ENCODE results near the gene IL12A.

IL12A gene

DNA sequence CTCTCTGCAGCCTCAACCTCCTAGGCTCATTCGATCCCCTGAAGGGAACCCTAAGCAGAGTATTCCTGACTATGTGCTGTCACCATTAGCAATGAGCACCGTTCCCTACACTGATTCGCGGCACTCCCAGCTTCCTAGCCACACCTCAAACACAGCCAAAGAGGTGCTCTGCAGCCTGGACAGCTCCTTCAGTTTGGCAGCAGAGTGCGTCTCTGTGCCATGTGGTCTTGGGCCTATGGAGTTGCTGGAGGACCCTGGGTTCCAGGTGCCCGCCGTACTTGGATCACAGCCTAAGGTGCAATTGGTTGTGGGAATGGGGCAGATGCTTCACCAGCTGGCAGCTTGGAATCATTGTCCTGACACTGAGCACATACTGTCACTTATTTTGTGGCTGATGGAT is 17.3 kb upstream of the IL12A start:
- DNase-seq (no peak), ATAC-seq (replicated peaks) (no peak)
- H3K9me3 Mint-ChIP-seq, result no peaks in the 10 kb centered on the region
- no peak overlapping the region for H3K4me3 Mint-ChIP-seq
- H3K36me3 Mint-ChIP-seq (ENCODE audit: insufficient read depth), result peaks cover 4% of the 10 kb centered on the region
- no peak overlapping the region for H3K27ac Mint-ChIP-seq
- H3K4me1 Mint-ChIP-seq (ENCODE audit: low read depth in 2 of 2), result no peaks in the 10 kb centered on the region
- H3K27me3 Mint-ChIP-seq, result peaks cover 41 to 42% of the 10 kb centered on the region in 2 donors

GRCh38 chr3:159977295-159977694 is 11.3 kb upstream of the IL12A start:
- no peaks in the 10 kb centered on the region for H3K36me3 Mint-ChIP-seq (ENCODE audit: insufficient read depth)
- H3K4me3 Mint-ChIP-seq, result no peak overlapping the region
- peaks cover 50 to 63% of the 10 kb centered on the region in 2 donors for H3K27me3 Mint-ChIP-seq
- H3K4me1 Mint-ChIP-seq (ENCODE audit: low read depth in 2 of 2), result no peaks in the 10 kb centered on the region
- no peak overlapping the region for H3K27ac Mint-ChIP-seq
- no peaks in the 10 kb centered on the region for H3K9me3 Mint-ChIP-seq
- DNase-seq (no peak), ATAC-seq (replicated peaks) (no peak)

- no peak overlapping the region for H3K27ac Mint-ChIP-seq
- peaks cover 40 to 56% of the 10 kb centered on the region in 2 donors for H3K27me3 Mint-ChIP-seq
- ATAC-seq (replicated peaks), result no peak
These were observed 10.3 kb upstream of the IL12A start for GRCh38 chr3:159978353-159978752.

GRCh38 chr3:159978918-159979703 is 9.5 kb upstream of the IL12A start:
- Mint-ChIP-seq H3K27me3 (peaks cover 40 to 53% of the 10 kb centered on the region in 2 donors), H3K36me3 (ENCODE audit: insufficient read depth) (no peaks in the 10 kb centered on the region), H3K9me3 (no peaks in the 10 kb centered on the region), H3K4me1 (ENCODE audit: low read depth in 2 of 2) (no peaks in the 10 kb centered on the region), H3K4me3 (no peak overlapping the region), H3K27ac (no peak overlapping the region)
- ATAC-seq (replicated peaks) (no peak), DNase-seq (no peak)

More at GRCh38 chr3:159978353-159978752, 10.3 kb upstream of the IL12A start:
- no peak overlapping the region for H3K4me3 Mint-ChIP-seq
- H3K9me3 Mint-ChIP-seq, result no peaks in the 10 kb centered on the region
- H3K4me1 Mint-ChIP-seq (ENCODE audit: low read depth in 2 of 2), result no peaks in the 10 kb centered on the region
- DNase-seq, result no peak
- no peaks in the 10 kb centered on the region for H3K36me3 Mint-ChIP-seq (ENCODE audit: insufficient read depth)

DNA sequence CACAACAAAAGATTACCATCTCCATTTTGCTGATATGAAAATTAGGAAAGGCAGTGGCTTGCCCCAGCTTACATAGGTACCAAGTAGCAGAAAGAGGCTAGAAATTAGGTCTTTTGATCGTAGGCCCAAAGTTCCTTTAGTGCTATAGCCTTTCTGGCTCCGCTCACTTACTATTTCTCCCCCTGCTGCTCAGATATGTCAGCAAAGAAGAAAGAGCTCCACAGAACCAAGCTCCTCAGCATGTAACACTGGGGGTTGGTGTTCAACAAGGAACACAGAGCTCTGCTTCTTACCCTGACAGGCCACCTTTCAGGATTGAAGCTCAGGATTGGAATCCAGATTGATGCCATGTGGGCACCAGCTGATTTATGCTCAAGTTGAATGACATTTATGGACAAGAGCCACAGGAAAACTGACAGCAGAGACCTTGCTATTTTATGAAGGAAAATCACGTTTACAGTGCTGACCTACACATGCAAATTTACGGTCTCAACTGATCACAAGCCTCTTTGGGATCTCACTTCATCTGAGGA is 6.1 kb upstream of the IL12A start:
- peaks cover 28 to 34% of the 10 kb centered on the region in 2 donors for H3K27me3 Mint-ChIP-seq
- ATAC-seq (replicated peaks) (no peak), DNase-seq (no peak)
- H3K4me3 Mint-ChIP-seq, result no peak overlapping the region
- H3K9me3 Mint-ChIP-seq, result no peaks in the 10 kb centered on the region
- no peaks in the 10 kb centered on the region for H3K36me3 Mint-ChIP-seq (ENCODE audit: insufficient read depth)
- H3K4me1 Mint-ChIP-seq (ENCODE audit: low read depth in 2 of 2), result peaks cover 2 to 3% of the 10 kb centered on the region in 2 donors
- no peak overlapping the region for H3K27ac Mint-ChIP-seq

DNA sequence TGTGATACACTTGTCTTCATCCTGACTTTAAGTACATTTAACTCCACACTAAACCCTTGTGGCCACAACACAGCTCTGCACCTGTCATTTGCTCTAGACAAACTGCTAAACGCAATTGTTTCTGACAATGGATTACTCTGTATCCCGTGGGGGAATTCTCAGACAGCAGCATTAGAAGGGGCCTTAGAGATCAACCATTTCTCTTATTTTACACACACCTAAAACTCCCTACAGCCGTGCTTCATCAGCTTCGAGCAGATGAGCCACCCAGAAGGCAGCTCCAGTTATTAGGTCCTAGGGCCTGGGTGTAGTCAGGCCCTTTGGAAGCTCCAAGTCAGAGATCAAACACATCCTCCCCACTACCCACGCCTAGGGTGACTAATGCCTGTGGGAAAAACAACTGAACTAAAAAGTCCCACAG is 1.3 kb upstream of the IL12A start:
- H3K4me3 Mint-ChIP-seq, result peak overlapping the region; percentile 92 to 93
- H3K27ac Mint-ChIP-seq, result peak overlapping the region; percentile 86 to 98
- peaks cover 22 to 29% of the 10 kb centered on the region in 2 donors for H3K4me1 Mint-ChIP-seq (ENCODE audit: low read depth in 2 of 2)
- ATAC-seq (replicated peaks) (no peak), DNase-seq (no peak)
- H3K27me3 Mint-ChIP-seq, result peaks cover 0 to 5% of the 10 kb centered on the region in 2 donors
- peaks cover 2% of the 10 kb centered on the region for H3K36me3 Mint-ChIP-seq (ENCODE audit: insufficient read depth)
- H3K9me3 Mint-ChIP-seq, result no peaks in the 10 kb centered on the region

DNA sequence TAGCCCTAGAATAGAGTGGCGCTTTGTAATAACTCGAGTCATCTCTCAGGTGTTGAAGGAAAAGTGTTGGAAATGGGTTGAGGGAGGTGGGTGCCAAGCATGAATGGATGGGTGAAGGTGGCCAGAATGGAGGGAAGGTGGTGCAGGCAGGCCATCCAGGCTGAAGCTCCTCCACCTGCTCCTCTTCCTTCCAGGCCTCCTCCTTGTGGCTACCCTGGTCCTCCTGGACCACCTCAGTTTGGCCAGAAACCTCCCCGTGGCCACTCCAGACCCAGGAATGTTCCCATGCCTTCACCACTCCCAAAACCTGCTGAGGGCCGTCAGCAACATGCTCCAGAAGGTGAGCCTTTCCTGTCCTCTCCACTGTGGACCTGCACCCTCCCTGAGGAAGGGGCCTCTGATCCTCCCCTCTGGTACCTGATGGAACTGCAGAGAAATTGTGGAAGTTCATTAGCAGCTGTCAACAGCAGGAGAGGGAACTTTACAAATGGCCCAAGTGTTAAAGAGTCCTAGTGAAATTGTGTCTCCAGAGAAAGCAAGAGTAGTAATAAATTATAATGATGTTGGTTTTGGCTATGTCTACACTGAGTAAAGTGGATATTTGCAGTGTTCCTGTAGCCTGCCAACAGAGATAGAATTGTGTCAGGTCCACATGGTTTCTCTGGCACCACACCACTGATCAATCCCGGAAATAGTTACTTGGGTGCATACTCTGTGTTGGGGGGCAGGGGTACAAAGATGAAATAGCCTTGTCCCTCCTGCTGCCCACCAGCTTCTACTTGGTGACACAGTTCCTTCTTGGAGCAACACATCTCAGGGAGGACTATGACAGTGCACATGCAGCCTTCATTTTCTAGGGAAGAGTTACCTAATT is 1.6 kb downstream of the IL12A start:
- no peaks in the 10 kb centered on the region for H3K27me3 Mint-ChIP-seq
- peaks cover 7% of the 10 kb centered on the region for H3K36me3 Mint-ChIP-seq (ENCODE audit: insufficient read depth)
- ATAC-seq (replicated peaks) (no peak), DNase-seq (no peak)
- peaks cover 22 to 29% of the 10 kb centered on the region in 2 donors for H3K4me1 Mint-ChIP-seq (ENCODE audit: low read depth in 2 of 2)
- peak overlapping the region; percentile 75 to 98 for H3K27ac Mint-ChIP-seq
- no peaks in the 10 kb centered on the region for H3K9me3 Mint-ChIP-seq
- H3K4me3 Mint-ChIP-seq, result peak overlapping the region; percentile 92 to 93

DNA sequence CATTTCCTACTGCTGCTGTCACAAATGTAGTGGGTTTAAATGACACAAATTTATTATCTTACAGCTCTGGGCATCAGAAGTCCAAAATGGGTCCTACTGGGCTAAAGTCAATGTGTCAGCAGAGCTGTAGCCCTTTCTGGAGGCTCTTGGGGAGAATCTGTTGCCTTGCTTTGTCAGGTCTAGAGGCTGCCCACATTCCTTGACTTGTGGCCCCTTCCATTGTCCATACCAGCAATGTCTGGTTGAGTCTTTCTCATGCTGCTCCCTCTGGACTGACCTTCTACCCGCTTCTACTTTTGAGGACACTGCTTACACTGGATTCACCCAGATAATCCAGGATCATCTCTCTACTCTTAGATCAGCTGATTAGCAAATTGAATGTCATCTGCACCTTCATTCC is 3.0 kb downstream of the IL12A start:
- peaks cover 22 to 29% of the 10 kb centered on the region in 2 donors for H3K4me1 Mint-ChIP-seq (ENCODE audit: low read depth in 2 of 2)
- H3K36me3 Mint-ChIP-seq (ENCODE audit: insufficient read depth), result peaks cover 7% of the 10 kb centered on the region
- no peak overlapping the region for H3K27ac Mint-ChIP-seq
- no peaks in the 10 kb centered on the region for H3K27me3 Mint-ChIP-seq
- no peak for ATAC-seq (replicated peaks)
- no peak for DNase-seq
- H3K4me3 Mint-ChIP-seq, result no peak overlapping the region
- H3K9me3 Mint-ChIP-seq, result no peaks in the 10 kb centered on the region

DNA sequence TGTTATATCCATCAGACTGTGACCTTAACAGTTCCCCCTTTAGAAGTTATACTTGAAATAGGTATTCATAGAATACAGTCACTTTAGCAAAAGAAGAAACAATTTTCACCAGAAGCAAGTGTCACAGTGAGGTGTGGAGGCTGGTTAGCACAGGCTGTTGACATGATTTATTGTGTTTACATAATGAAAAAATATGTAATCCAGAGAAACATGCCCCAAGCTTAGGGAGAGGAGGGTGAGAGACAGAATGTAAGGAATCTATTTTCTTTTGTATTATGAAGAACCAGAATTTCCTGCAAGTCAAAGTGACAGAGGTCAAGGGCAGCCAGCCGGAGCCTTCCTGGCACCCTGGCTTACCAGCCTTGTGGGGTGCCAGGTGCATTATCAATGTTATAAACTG is 4.0 kb downstream of the IL12A start:
- H3K4me1 Mint-ChIP-seq (ENCODE audit: low read depth in 2 of 2), result peaks cover 19 to 25% of the 10 kb centered on the region in 2 donors
- no peak for DNase-seq
- H3K36me3 Mint-ChIP-seq (ENCODE audit: insufficient read depth), result peaks cover 9% of the 10 kb centered on the region
- ATAC-seq (replicated peaks), result no peak
- H3K27ac Mint-ChIP-seq, result no peak overlapping the region
- H3K4me3 Mint-ChIP-seq, result no peak overlapping the region
- no peaks in the 10 kb centered on the region for H3K27me3 Mint-ChIP-seq
- no peaks in the 10 kb centered on the region for H3K9me3 Mint-ChIP-seq

- DNase-seq, result no peak
- no peaks in the 10 kb centered on the region for H3K9me3 Mint-ChIP-seq
- H3K36me3 Mint-ChIP-seq (ENCODE audit: insufficient read depth), result peaks cover 8% of the 10 kb centered on the region
- H3K27me3 Mint-ChIP-seq, result no peaks in the 10 kb centered on the region
- H3K4me1 Mint-ChIP-seq (ENCODE audit: low read depth in 2 of 2), result peaks cover 7 to 9% of the 10 kb centered on the region in 2 donors
- no peak for ATAC-seq (replicated peaks)
- no peak overlapping the region for H3K27ac Mint-ChIP-seq
- H3K4me3 Mint-ChIP-seq, result no peak overlapping the region
These were observed 5.5 kb downstream of the IL12A start for GRCh38 chr3:159994182-159994581.

DNA sequence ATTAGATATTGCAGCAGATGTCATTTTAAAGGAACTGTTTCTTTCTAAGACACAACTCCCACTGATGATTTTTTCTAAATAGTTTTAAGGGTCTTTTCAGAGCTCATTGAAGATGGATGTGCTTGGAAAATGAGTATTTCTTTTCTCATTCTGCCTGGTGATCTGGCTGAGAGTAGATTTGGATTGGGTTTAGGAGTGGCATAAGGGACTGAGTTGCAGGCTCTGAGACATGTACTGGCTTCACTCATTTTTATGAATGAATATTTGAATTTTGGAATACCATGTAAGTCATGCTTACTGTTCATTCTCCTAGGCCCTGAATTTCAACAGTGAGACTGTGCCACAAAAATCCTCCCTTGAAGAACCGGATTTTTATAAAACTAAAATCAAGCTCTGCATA is 6.5 kb downstream of the IL12A start:
- no peak overlapping the region for H3K27ac Mint-ChIP-seq
- no peaks in the 10 kb centered on the region for H3K27me3 Mint-ChIP-seq
- peaks cover 8% of the 10 kb centered on the region for H3K36me3 Mint-ChIP-seq (ENCODE audit: insufficient read depth)
- no peak overlapping the region for H3K4me3 Mint-ChIP-seq
- ATAC-seq (replicated peaks) (no peak), DNase-seq (no peak)
- H3K4me1 Mint-ChIP-seq (ENCODE audit: low read depth in 2 of 2), result peaks cover 3 to 4% of the 10 kb centered on the region in 2 donors
- H3K9me3 Mint-ChIP-seq, result no peaks in the 10 kb centered on the region

DNA sequence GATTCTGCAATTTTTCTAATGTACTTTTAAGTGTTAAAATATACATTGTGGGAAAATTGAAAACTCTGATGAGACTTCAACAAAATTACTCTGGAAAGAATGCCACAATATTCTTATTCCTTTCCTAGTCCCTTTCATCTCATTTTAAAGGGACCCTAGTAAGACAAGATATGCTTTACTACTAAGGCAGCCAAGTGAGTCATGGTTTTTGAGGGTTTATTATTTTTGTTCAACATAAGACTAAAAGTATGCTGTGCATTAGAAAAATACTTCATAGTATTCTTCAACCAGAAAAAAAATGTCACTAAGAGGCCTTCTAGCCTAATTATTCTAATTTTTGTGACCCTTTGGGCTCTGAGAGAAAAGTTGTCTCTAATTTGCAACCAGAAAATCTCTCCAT is 7.4 kb downstream of the IL12A start:
- H3K4me3 Mint-ChIP-seq, result no peak overlapping the region
- ATAC-seq (replicated peaks) (no peak), DNase-seq (no peak)
- no peaks in the 10 kb centered on the region for H3K4me1 Mint-ChIP-seq (ENCODE audit: low read depth in 2 of 2)
- peaks cover 8% of the 10 kb centered on the region for H3K36me3 Mint-ChIP-seq (ENCODE audit: insufficient read depth)
- no peaks in the 10 kb centered on the region for H3K9me3 Mint-ChIP-seq
- no peak overlapping the region for H3K27ac Mint-ChIP-seq
- H3K27me3 Mint-ChIP-seq, result no peaks in the 10 kb centered on the region

DNA sequence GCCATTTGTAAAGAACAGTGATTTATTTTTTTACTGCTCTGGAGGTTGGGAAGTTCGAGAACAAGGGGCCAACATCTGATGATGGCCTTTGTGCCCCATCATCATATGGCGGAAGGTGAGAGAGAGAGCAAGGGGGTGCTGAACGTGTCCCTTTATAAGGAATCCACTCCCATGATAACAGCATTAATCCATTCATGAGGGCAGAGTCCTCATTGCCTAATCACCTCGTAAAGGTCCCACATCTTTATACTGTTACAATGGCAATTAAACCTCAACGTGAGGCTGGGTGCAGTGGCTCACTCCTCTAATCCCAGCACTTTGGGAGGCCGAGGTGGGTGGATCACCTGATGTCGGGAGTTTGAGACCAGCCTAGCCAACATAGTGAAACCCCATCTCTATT is 8.3 kb downstream of the IL12A start:
- H3K9me3 Mint-ChIP-seq, result no peaks in the 10 kb centered on the region
- ATAC-seq (replicated peaks) (no peak), DNase-seq (no peak)
- no peaks in the 10 kb centered on the region for H3K4me1 Mint-ChIP-seq (ENCODE audit: low read depth in 2 of 2)
- no peak overlapping the region for H3K4me3 Mint-ChIP-seq
- H3K27ac Mint-ChIP-seq, result no peak overlapping the region
- no peaks in the 10 kb centered on the region for H3K27me3 Mint-ChIP-seq
- H3K36me3 Mint-ChIP-seq (ENCODE audit: insufficient read depth), result peaks cover 8% of the 10 kb centered on the region

Measured in effector memory CD8-positive, alpha-beta T cell (primary cell).